BE2C (cell line): ENCODE results near the gene MMP14.

ENCODE experiments used
- DNase-seq: peaks from one replicate; pipeline ENCODE4 v3.0.0-alpha.2; 2020
- H3K27me3 ChIP-seq: fragments of 250-450 bp; sonication (Bioruptor Pico); 2 replicates; pipeline ENCODE4 v1.5.1; 2020; ENCODE audit warnings: mild to moderate bottlenecking
- H3K36me3 ChIP-seq: fragments of 250-450 bp; sonication (Bioruptor Pico); 2 replicates; pipeline ENCODE4 v1.5.1; 2020; ENCODE audit warnings: mild to moderate bottlenecking
- H3K4me1 ChIP-seq: fragments of 250-450 bp; sonication (Bioruptor Pico); 2 replicates; pipeline ENCODE4 v1.5.1; 2020
- H3K4me3 ChIP-seq: 2 replicates; pipeline ENCODE4 v1.5.1; 2011; ENCODE audit warnings: low read depth, low read length
- H3K9me3 ChIP-seq: fragments of 250-450 bp; sonication (Bioruptor Pico); 2 replicates; pipeline ENCODE4 v1.5.1; 2020
- TF ChIP-seq, protein P1 (sequence below): IDR thresholded peaks from 2 replicates; pipeline ENCODE4 v1.5.1; 2012; ENCODE audit warnings: mild to moderate bottlenecking, low read depth, low read length

Gene MMP14

DNA sequence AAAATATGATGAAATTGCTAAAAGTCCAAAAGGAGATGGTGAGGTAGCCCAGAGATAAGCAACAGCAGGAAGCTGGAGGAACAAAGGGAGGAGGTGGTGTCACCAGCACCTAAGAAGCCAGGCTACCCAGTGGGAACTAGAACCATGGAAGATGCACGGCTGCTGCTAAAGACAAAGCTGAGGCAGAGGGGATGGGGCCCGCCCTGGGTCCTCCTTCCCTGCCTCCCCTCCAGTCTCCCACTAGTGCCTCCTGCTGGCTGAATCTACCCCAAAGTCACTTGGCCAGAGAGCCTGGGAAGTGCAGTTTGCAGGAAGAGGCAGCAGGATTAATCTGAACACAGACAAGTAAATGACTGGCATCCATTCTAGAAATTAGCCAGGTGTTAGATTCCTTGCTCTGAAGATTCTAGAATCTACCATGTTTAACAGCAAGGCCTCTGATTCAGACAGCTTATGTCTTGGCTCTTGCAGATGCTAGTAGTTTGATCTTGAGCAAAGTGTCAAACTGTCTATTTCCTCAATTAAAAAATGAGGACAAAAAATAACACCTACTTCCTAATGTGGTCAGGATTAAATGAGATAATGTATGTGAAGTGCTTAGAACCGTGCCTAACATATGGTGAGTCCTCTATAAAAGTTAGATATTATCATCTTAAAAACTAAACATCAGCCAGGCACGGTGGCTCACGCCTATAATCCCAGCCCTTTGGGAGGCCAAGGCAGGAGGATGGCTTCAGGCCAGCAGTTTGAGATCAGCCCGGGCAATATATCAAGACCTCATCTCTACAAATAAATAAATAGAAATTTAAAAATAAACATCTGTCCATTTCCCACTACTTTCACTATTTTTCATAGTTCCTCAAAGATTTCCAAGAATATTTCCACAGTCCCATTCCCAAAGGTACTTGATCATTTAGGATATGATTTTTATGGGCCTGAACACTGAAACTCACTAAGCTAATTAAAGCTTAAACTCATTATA lies 29.3 kb downstream of the MMP14 start:
- DNase-seq: no peak

DNA sequence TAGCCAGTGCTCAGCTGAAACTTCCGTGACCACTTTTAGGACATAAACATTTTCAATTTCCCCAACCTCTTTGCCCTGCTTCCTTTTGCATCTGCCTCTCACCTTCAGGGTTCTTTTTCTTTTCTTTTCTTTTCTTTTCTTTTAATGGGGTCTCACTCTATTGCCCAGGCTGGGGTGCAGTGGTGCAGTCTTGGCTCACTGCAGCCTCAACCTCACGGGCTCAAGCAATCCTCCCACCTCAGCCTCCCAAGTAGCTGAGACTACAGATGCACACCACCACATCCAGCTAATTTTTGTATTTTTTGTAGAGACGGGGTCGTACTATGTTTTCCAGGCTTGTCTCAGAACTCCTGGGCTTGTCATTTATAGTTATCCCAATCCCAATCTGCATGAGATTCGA lies 30.5 kb downstream of the MMP14 start:
- Histone ChIP-seq H3K36me3 (no peaks in the 10 kb centered on the region), H3K4me1 (0 out of 2 replicates have a peak, but pooled peaks cover 4% of the 10 kb centered on the region), H3K9me3 (no peaks in the 10 kb centered on the region), H3K27me3 (no peaks in the 10 kb centered on the region), H3K4me3 (no peak overlapping the region)
- no peak for DNase-seq
- TF ChIP-seq, protein P1, sequence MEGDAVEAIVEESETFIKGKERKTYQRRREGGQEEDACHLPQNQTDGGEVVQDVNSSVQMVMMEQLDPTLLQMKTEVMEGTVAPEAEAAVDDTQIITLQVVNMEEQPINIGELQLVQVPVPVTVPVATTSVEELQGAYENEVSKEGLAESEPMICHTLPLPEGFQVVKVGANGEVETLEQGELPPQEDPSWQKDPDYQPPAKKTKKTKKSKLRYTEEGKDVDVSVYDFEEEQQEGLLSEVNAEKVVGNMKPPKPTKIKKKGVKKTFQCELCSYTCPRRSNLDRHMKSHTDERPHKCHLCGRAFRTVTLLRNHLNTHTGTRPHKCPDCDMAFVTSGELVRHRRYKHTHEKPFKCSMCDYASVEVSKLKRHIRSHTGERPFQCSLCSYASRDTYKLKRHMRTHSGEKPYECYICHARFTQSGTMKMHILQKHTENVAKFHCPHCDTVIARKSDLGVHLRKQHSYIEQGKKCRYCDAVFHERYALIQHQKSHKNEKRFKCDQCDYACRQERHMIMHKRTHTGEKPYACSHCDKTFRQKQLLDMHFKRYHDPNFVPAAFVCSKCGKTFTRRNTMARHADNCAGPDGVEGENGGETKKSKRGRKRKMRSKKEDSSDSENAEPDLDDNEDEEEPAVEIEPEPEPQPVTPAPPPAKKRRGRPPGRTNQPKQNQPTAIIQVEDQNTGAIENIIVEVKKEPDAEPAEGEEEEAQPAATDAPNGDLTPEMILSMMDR: no peak

More for the DNA sequence above, 29.3 kb downstream of the MMP14 start:
- TF ChIP-seq, protein P1: peak; percentile 36; the same call in 1 of the 2 replicates
- H3K4me3 ChIP-seq: no peak overlapping the region
- no peaks in the 10 kb centered on the region for H3K36me3 ChIP-seq
- H3K27me3 ChIP-seq: no peaks in the 10 kb centered on the region
- no peaks in the 10 kb centered on the region for H3K9me3 ChIP-seq
- 0 out of 2 replicates have a peak, but pooled peaks cover 1% of the 10 kb centered on the region for H3K4me1 ChIP-seq

DNA sequence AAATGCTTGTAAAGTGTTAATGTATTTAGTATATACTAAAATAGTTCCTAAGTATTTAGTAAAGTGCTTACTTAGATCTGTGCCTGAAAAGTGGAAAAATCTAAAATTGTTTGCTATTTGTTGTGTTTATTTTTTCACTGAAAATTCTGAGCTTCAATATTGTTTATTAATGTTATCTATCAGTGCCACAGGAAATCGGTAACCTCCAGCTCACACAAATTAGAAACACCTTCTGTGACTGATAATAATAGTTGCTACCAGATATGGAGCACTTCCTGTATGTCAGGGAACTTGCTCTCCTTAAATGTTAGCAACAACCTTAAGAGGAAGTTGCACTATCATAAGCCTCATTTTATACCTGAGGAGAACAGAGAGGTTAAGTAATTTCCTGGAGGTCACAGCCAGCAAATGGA lies 34.4 kb downstream of the MMP14 start:
- Histone ChIP-seq H3K36me3 (no peaks in the 10 kb centered on the region), H3K4me1 (0 out of 2 replicates have a peak, but pooled peaks cover 4% of the 10 kb centered on the region), H3K9me3 (no peaks in the 10 kb centered on the region), H3K4me3 (peak overlapping the region; percentile 83), H3K27me3 (no peaks in the 10 kb centered on the region)
- DNase-seq: no peak
- TF ChIP-seq, protein P1: no peak

DNA sequence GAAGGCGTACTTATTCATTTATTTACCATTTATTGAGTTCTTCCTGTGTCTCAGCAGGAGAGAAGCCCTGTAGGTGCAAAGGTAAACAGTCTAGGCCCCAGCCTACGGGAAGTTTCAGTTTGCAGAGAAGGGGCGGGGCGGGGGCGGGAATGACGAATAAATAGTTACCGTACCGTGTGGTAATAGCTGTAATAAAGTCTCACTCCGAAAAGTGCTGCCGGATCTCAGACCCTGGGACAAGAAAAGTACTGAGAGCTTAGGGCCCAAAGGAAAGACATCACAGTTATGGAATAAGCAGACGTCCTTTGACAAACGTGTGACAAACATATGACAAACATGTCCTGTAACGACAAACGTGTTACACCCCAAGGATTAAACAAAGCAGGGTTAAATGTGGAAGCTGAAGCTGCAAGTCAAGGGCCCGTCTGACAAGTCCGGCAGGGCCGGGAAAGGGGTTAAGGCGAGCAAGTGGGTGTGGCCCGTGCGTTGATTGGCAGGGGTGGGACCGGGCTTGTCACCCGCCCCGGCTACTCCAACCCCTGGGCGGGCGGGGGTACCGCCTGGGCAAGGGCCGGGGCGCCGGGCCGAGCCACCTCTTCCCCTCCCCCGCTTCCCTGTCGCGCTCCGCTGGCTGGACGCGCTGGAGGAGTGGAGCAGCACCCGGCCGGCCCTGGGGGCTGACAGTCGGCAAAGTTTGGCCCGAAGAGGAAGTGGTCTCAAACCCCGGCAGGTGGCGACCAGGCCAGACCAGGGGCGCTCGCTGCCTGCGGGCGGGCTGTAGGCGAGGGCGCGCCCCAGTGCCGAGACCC lies 35.0 kb downstream of the MMP14 start, which contains the start of gene LRP10:
LRP10 (plus strand) TSS at position 517 of the 809 bp plus-strand sequence. CDS start 564 bp downstream, outside the sequence.
- peak within 1 kb of the TSS; percentile 83 for H3K4me3 ChIP-seq
- no peaks in the 10 kb centered on the region for H3K36me3 ChIP-seq
- no peaks in the 10 kb centered on the region for H3K9me3 ChIP-seq
- 0 out of 2 replicates have a peak, but pooled peaks cover 4% of the 10 kb centered on the region for H3K4me1 ChIP-seq
- peak; percentile 87 for DNase-seq
- no peaks in the 10 kb centered on the region for H3K27me3 ChIP-seq
- TF ChIP-seq, protein P1: no peak

DNA sequence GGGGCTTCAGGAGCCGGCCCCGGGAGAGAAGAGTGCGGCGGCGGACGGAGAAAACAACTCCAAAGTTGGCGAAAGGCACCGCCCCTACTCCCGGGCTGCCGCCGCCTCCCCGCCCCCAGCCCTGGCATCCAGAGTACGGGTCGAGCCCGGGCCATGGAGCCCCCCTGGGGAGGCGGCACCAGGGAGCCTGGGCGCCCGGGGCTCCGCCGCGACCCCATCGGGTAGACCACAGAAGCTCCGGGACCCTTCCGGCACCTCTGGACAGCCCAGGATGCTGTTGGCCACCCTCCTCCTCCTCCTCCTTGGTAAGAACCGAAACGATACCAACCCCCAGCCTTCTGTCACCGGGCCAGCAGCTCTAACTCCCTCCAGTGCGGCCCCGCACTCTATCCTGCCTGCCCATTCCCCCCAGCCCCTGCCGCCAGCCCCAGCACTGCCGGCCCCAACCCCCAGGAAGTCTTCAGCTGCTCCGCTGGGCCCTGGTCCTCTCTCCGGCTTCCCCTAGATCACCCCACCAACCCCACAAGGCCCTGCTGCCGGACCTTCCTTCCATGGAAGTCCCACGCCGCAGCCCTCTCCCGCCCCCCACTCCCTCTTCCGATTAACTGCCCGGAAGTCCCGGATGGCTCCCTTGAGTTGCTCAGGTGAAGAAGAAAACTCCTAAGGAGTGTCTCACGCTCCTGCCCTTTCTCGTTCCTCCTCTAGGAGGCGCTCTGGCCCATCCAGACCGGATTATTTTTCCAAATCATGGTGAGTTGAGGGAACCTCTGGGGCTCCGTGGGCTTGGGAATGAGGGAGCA lies 35.8 kb downstream of the MMP14 start:
- no peaks in the 10 kb centered on the region for H3K36me3 ChIP-seq

More for the DNA sequence above, 35.8 kb downstream of the MMP14 start:
- Histone ChIP-seq H3K4me3 (peak overlapping the region; percentile 83), H3K9me3 (no peaks in the 10 kb centered on the region), H3K4me1 (0 out of 2 replicates have a peak, but pooled peaks cover 4% of the 10 kb centered on the region), H3K27me3 (no peaks in the 10 kb centered on the region)
- DNase-seq: peak; percentile 74
- TF ChIP-seq, protein P1: peak; percentile 95
